GM21528 (cell line): ENCODE data around the gene AMPH.
"Not testable (repeated sequence)": the region's sequence is repeated elsewhere in the genome, so short reads cannot be mapped to it uniquely, and the experiment has no call there.

Source experiments
- ATAC-seq: cut with Tn5 transposase; IDR thresholded peaks from one replicate; pipeline ENCODE4 v1.9.1; 2021; ENCODE audit warnings: mild to moderate bottlenecking, moderate library complexity; ENCODE audit not compliant: unreplicated experiment, low FRiP score

The AMPH gene

GRCh38 chr7:38411404-38411803, 219.8 kb downstream of the AMPH start:
- ATAC-seq: no peak

- ATAC-seq: no peak
Measured at GRCh38 chr7:38410056-38410455, 221.1 kb downstream of the AMPH start.

- ATAC-seq: no peak
Measured at GRCh38 chr7:38409531-38409930, 221.6 kb downstream of the AMPH start.

GRCh38 chr7:38398725-38399321, 232.3 kb downstream of the AMPH start:
- peak; percentile 75 for ATAC-seq

- ATAC-seq: no peak
Measured at GRCh38 chr7:38396852-38397251, 234.3 kb downstream of the AMPH start.

- ATAC-seq: not testable (repeated sequence)
Measured at GRCh38 chr7:38395921-38396552, 235.1 kb downstream of the AMPH start.

DNA sequence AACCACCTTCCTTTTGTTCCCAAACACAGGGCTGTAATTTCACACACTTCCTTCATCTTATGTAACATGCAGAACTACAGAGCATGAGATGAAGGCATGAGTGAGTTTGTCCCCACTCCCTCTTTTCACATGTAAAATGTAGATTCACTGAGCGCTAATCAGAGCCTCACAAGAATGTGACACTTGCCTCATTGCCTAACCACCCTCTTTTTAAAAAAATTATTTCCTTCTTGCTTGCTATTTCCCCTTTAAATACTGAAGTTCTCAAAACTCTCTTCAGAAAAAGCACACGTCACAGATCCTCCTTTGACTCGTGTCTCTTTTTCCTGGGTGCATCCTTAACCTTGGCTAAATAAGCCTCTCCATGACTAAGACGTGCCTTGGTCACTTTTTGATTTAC, 236.5 kb downstream of the AMPH start:
- no peak for ATAC-seq

DNA sequence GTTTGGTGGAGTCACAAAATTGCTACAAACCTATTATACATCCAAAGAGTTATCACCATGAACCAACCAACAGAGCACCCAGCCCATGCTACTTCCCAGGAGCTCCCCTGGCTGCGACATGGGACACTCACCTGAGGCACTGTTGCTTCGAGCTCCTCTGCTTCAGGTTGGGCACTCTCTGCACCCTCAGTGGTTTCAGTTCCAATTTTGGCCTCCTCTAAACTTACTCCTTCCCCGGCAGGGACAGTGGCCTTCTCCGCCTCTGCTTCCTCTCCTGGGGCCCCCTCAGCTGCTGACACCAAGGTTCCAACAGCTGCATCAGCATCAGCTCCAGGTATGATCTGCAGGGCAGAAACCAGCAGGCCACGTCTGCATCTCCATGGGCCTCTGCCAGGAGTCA, 237.3 kb downstream of the AMPH start:
- peak; percentile 57 for ATAC-seq

DNA sequence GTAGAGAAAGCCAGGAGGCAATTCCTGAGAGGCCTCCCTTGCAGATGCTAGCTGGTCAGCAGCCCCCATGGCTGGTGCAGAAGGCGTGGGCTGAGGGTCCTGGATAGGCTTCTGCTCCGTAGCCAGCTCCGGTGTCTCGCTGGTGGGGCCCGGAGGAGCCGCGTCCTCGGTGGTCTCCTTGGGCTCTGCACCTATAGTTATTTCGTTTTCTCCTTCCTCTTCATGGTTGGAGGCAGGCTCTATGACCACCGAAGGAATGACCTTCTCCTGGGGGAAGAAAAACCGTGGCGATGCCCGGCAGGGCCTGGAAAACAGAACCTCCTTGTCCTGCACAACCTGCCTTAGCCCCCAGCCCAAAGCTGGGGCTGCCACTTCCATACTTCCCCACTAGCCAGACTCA, 239.4 kb downstream of the AMPH start:
- no peak for ATAC-seq

DNA sequence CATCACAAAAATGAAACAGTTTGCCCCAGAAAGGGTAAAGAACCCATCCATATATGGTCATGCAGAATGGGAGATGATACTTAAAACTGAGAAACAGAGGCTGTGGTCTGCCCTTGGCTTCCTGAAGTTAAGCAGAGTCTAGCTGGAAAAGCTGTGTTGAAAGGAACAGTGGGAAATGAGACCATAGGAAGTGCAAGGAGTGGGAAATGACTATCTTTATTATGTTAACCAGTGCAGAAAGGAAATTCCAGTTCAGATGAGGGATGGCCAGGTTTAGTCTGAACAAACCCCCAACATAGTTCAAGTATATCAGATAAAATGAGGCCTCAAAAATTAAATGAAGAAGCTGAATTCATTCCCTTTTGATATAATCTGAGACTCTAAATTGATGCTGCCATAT, 245.5 kb downstream of the AMPH start:
- no peak for ATAC-seq

DNA sequence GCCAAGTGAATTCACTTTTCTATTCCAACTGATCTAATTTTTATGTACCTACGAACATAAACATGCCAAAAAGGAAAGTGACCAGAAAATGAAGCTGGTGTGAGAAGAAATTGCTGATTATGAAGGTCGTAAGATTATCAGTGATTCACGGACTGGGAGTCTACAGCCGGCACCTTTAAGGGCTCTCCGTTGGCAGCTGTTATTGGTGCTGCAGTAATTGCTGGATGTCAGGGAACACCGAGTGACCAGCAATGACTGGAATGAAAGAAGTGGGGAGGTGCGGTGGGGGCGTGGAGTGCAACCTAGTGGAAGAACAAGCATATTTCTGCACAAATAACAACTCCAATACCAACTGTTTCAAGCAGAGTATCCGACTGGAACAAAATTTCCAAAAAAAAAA, 247.9 kb downstream of the AMPH start:
- ATAC-seq: no peak

- no peak for ATAC-seq
Measured at GRCh38 chr7:38382684-38383083, 248.5 kb downstream of the AMPH start.

DNA sequence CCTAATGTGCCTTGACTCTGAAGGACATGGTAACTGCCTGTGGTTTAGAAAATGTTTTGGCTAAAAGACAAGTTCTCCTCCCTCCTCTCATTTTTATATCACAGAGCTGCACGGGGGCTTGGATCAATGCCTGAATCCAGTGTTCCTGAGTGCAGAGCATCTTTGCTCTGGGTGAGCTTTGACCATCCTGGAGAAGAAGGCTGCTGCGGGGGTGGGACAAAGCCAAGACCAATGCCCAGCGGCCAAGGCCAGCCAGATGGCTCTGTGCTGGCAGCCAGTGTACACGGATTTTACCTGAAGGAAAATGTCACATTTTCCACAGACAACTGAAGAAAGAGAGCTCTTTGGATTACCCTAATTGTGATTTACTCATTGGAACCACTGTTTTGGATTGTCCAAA, 255.7 kb downstream of the AMPH start:
- no peak for ATAC-seq

DNA sequence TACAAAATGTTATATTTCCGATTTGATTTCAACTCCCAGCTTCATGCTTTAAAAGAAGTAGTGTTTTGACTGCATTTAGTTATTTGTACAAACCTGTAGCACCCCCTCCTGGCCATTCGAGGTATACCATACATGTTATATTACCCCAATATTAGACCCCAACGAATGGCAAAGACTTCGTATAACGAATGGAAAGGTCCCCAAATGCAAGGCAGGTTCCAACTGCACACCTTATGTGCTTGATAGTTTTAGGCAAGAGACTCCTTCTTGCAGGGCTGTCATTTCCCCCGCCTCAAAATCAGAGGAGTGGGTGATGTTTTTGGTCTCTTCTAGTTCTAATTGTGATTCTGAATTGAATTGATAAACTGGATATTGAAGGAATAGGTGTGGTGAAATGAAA, 256.7 kb downstream of the AMPH start:
- no peak for ATAC-seq

DNA sequence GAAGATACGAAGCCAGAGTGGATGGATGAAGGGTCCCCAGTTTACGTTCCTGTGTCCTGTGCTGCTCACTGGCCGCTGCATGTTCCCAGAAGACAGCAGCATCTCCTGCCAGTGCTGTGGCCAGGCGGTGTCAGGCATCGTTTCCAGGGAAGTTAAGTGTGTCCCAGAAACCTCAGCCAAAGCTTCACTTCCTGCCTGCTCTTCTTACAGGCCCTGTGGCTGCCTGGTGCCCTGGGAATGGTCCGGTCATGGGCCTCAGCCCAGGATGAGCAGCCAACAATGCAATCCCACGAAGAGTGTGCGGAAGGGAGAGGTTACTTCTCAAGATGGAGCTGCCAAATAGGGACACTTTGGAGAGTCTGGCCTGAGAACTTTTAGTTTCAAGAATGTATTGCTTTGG, 258.0 kb downstream of the AMPH start:
- no peak for ATAC-seq

GRCh38 chr7:38372290-38372689, 258.9 kb downstream of the AMPH start:
- ATAC-seq: no peak

DNA sequence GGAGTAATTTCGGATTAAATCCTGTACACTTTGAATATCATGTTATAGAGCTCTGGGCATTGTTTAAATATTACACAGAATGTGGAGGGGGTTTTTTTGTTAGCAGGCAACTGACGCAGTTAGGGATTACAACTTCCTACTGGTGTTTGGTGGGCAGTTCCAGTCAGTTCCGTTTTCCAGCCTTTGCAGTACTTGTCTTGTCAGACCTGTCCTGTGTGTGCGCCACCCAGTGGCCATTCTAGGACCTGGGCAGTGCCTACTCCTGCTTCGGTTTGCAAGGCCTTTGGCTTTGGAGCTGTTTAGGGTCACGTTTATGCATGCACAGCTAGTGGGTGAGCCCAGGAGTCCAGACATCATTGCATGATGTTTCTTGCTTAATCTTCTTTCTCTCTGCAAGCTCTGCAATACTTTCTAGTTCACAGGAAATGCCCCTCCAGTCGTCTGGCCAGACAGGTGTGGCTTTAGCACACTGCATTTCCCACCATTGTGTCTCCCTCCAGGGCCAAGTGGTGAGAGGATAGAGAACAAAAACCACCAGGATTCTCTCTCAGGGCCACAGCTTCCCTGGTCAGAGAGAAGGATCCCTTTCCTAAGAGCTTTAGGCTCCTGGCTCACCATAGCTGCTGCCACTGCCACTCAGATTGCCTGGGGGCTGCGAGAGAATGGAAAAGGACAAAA, 261.2 kb downstream of the AMPH start:
- peak; percentile 83 for ATAC-seq

DNA sequence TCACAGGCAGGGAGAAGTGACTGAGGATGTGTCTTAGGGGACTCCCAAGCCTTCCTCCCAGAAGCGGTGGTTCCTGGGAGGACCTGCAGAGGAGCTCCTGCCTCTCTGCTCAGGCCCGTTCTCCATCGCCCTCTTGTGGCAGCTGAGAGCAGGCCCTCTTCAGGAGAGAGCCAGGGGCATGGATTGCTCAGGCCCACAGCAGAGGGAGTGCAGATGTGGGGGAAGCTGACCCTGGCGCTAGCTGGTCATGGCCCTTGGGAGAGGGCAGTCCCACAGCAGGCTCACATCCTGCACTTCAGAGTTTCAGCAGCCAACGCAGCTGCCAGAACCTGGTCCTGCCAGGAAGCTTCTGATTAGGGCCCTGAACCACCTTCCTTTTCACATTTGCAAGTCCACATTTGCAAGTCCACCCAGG, 263.0 kb downstream of the AMPH start:
- peak; percentile 34 for ATAC-seq

- peak; percentile 57 for ATAC-seq
Measured at GRCh38 chr7:38367301-38367890, 263.8 kb downstream of the AMPH start.

- not testable (repeated sequence) for ATAC-seq
Measured at GRCh38 chr7:38363379-38363778, 267.8 kb downstream of the AMPH start.

GRCh38 chr7:38362611-38363237, 268.4 kb downstream of the AMPH start:
- not testable (repeated sequence) for ATAC-seq
